Measurements from ENCODE around the gene TMBIM1.
A peak's percentile ranks its signal among the peaks of the same experiment; 100 is the strongest.

TMBIM1 gene

DNA sequence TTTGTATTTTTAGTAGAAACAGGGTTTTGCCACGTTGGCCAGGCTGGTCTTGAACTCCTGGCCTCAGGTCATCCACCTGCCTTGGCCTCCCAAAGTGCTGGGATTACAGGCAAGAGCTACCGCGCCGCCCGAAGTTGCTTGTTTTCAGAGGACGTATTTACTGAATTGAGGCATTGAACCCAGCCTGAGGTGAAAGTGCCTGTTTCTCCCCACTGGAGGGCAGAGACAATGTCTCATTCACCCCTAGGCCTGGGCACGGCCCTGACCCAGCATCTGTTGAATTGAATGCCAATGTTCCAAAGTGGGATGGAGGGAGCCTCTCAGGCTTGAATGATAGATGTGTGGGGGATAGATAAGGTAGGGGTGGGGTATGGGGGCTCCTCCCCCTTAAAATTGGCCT is 4.5 kb upstream of the TMBIM1 start:
- TF ChIP-seq, protein P1, sequence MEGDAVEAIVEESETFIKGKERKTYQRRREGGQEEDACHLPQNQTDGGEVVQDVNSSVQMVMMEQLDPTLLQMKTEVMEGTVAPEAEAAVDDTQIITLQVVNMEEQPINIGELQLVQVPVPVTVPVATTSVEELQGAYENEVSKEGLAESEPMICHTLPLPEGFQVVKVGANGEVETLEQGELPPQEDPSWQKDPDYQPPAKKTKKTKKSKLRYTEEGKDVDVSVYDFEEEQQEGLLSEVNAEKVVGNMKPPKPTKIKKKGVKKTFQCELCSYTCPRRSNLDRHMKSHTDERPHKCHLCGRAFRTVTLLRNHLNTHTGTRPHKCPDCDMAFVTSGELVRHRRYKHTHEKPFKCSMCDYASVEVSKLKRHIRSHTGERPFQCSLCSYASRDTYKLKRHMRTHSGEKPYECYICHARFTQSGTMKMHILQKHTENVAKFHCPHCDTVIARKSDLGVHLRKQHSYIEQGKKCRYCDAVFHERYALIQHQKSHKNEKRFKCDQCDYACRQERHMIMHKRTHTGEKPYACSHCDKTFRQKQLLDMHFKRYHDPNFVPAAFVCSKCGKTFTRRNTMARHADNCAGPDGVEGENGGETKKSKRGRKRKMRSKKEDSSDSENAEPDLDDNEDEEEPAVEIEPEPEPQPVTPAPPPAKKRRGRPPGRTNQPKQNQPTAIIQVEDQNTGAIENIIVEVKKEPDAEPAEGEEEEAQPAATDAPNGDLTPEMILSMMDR (IDR thresholded peaks at IDR 0.05): no peak
- no peak for TF ChIP-seq ZFX (IDR thresholded peaks at IDR 0.05; ENCODE audit: borderline replicate concordance)
- H3K27ac ChIP-seq: peak overlapping the region; percentile 94

DNA sequence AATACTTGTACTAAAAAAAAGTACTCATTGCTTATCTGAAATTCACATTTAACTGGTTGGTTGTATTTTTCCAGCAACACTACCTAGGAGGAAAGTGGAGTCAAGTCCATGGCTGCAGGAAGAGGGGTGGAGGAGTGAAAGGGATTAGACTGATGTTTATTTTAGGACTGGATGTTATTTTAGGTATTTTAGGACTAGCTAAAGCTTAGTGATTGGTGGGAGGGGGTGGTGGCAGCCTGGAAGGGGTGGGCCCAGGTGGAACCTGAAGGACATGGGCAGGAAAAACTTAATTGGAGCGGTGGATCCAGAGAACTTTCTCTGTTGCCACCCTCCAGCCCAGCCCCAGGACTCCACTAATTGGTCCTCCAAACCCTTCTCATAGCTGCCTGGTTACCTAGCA is 3.9 kb upstream of the TMBIM1 start:
- H3K27ac ChIP-seq: peak overlapping the region; percentile 94
- no peak for TF ChIP-seq ZFX (IDR thresholded peaks at IDR 0.05; ENCODE audit: borderline replicate concordance)
- TF ChIP-seq, protein P1 (IDR thresholded peaks at IDR 0.05): no peak

- TF ChIP-seq, protein P1 (IDR thresholded peaks at IDR 0.05): no peak
- no peak for TF ChIP-seq ZFX (IDR thresholded peaks at IDR 0.05; ENCODE audit: borderline replicate concordance)
- H3K27ac ChIP-seq: peak overlapping the region; percentile 94
These were observed 2.7 kb upstream of the TMBIM1 start for GRCh38 chr2:218295029-218295428.

GRCh38 chr2:218294430-218295022 is 2.2 kb upstream of the TMBIM1 start:
- no peak for TF ChIP-seq ZFX (IDR thresholded peaks at IDR 0.05; ENCODE audit: borderline replicate concordance)
- TF ChIP-seq, protein P1 (IDR thresholded peaks at IDR 0.05): no peak
- peak overlapping the region; percentile 94 for H3K27ac ChIP-seq

DNA sequence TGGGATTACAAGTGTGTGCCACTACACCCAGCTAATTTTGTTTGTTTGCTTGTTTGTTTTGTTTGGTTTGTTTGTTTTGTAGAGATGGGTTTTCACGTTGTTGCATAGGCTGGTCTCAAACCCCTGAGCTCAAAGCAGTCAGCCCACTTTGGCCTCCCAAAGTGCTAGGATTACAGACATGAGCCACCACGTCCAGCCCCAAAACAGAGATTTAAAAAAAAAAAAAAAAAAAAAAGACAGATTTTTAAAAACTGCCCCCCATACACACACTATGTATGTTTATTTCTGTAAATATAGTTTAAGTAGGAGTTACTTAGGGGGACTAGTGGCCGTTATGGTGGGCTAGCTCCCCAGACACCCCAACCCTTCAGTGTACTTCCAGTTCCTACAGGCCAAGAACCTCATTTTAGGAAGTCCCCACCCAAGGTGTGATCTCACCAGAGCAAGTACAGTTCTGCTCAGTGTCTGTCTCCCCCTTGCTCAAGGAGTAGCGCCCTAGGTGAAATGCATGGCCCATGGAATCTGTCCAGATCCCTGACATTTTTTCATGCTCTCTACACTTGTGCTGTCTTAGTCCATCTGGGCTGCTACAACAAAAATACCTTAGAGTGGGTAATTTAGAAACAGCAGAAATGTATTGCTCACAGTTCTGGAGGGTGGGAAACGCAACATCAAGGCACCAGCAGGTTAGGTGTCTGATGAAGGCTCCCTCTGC is 1.6 kb upstream of the TMBIM1 start:
- peak overlapping the region; percentile 94 for H3K27ac ChIP-seq
- TF ChIP-seq ZFX (IDR thresholded peaks at IDR 0.05; ENCODE audit: borderline replicate concordance): no peak
- TF ChIP-seq, protein P1 (IDR thresholded peaks at IDR 0.05): no peak

DNA sequence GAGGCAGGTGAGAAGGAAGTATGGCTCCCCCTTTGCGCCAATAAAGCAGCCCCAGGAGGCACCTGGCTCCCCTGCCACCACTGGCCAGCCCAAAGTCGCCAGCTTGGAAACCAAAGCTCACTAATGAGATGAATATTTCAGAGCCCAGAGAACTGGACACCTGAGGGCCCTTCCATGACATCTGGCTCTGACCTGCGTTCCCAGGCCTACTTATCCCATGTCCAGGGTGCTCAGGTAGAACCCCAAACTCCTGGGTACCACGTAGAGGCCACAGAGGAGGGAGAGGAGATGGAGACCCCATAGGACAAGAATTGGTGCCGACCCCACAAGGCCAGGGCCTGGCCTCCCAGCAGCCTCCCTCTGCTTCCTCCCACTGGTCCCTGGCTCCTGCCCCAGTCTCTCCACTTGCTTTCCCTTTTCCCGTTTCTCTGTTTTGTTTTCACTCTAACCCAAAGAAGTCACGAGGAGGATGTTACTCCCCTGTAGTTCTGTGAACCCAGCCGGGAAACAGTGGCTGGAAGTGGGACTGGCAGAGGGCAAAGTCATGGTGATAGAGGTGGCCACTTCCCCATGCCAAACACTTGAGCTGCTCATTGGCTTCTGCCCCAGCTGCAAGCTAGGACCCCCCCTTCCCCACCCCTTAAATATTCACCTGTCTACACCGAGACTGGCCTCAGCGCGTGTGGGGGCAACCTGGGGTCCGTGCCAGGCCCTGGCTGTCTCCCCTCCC is 820 bp downstream of the TMBIM1 start:
- H3K27ac ChIP-seq: peak overlapping the region; percentile 94
- TF ChIP-seq ZFX (IDR thresholded peaks at IDR 0.05; ENCODE audit: borderline replicate concordance): no peak
- TF ChIP-seq, protein P1 (IDR thresholded peaks at IDR 0.05): no peak

Measured in 22Rv1 (cell line).